Measurements from ENCODE around the gene COL6A3.

COL6A3 gene

DNA sequence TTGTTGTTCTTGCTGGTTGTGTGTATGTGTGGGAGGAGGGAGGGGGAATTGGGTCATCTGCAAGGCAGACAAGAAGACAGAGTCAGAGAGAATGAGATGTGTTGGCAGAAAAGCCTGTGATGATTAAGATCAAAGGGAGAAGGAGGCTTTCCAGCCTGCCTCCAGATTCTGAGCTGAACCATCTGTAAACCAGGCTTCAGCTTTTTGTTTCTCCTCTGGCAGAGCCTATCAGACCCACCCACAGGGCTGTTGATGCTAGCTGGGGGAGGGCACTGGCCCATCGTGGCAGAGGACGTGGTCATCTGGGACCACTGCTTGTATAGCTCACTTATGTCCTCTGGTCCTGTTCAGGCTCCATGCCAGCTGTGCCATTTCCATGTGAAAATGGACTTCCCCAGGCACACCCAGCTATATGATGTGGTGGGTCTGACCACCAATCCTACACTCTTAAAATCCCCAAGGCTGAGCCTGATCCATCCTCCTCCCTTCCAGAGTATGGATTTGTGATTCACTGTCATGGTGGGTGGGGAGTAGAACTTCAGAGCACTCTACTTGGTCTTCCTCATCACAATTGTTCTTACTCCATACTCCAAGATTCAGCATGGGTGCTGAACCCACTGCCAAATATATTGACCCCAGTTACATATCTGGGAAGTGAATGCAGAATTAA, 27.8 kb upstream of the COL6A3 start:
- peak; percentile 82 for DNase-seq

DNA sequence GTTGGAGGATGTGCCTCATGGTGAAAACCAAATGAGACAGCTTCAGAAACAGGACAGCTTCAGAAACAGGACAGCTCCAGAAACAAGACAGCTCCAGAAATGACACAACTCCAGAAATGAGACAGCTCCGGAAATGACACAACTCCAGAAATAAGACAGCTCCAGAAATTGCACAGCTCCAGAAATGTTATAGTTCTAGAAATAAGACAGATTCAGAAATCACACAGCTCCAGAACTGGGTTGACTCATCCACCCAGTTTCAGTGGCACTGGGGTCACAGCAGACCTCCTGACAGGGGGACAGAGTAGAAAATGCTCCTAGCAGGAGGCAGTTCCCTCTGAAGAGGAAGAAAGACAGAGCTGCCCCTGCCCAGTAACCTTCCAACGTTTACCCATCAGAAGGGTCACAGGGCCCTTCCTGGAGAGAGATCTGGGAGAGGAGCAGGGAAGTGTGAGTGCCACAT, 26.9 kb upstream of the COL6A3 start:
- DNase-seq: peak; percentile 49

DNA sequence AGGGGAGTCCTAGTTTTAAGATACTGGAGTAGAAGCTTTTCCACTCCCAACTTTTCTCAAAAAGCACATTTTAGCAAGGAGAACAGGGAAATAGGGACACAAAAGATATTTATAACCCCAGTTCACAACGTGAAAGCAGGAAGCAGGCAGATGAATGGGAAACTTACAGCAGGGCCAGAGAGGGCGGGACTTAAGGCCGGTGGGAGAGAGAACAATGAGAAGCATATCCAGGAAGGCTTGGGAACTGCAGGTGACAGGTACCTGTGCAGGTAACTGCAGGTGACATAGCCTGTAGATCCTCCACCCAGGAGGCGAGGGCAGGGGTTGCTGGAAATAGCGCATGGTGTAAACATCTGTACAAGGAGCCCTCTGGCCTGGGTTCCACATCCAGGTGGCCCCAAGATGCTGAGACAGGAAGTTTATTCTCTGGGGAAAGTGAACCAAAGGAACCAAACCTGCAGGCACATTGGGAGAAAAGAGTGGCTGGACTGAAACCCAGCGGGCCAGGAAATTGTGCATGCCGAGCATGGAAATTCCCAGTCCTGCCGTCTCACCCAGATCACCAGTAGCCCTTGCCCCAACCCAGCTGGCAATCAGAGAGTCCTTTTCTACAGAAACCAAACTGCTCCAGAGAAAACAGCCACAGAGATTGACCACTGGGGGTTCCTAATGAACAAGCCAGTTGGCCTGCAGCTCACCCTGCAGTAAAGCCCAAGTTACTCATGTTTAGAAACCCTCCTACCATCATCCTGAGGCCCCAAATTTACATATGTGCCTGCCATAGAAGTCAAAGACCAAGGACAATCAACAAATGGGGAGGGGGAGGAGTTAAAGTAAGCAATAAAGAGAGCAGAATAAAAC, 24.3 kb upstream of the COL6A3 start:
- no peak for DNase-seq

DNA sequence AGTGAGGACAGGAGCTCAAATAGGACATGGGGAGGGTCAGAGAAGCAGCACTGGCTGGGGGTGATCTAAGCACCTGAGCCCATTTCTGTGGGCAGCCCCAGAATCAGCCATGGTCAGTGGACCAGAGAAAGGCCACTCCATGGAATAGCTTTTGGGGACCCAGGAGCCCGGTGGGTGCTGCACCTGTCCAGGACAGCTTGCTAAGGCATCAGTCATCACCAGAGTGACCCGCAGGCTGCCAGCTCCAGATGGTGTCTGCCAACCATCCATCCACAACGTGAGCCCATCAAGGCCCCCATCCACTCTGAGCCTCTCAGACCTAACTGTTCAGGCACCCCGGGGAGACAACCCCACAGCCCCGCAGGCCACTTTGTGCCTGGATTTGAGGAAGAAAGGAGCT, 23.6 kb upstream of the COL6A3 start:
- DNase-seq: no peak

DNA sequence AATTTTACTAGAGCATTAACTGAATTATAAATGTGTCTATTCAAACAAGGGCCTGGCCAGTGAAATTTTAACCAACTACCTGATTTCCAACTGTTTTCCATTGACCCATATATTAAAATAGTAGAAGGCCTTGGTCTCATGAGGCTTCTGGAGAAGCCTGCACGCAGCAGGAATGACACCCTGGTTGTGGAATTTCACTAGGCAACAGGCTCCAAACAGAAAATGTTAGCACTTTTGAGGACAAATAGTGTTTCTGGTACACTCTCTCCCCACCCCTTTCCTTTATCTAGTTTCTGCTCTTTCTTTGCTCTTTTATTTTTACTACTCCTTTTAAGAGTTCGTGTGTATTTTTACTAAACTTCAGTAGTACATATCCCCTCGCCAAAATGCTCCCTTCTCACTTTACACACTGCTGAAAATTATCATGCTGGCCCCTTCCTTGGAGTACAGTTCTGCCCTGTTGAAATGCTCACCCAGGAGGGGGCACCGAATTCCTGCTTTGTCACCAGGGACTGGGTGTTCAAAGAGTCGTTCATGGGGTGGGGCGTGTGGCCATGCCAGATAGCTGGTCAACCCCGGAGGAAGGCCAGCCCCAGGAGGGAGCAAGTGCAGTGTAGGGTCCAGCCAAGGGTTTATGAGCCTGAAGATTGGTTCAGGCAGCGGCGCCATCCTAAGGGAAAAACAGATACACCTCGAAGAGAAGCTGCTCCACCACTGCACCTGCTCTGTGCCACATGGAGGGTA, 22.1 kb upstream of the COL6A3 start:
- peak; percentile 64 for DNase-seq

DNA sequence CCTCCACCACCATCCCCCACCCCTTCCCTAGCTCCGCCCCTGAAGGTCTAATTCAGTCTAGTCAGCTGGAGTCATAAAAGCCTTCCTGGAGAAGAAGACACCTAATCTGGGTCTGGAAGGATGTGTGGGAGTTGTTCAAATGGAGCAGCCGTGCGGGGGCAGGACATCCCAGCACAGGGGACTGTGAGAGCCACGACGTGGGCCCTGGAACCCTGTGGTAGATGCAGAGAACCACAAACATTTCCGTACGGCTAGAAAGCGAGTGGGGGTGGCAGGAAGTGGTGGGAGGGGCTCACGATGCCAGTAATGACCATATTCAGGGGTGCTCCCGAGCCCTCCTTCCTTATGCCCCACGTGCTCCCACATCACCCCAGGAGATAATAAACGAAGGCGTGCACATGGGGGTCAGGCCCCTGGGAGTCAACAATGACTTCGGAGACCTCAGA, 20.9 kb upstream of the COL6A3 start:
- peak; percentile 75 for DNase-seq

DNA sequence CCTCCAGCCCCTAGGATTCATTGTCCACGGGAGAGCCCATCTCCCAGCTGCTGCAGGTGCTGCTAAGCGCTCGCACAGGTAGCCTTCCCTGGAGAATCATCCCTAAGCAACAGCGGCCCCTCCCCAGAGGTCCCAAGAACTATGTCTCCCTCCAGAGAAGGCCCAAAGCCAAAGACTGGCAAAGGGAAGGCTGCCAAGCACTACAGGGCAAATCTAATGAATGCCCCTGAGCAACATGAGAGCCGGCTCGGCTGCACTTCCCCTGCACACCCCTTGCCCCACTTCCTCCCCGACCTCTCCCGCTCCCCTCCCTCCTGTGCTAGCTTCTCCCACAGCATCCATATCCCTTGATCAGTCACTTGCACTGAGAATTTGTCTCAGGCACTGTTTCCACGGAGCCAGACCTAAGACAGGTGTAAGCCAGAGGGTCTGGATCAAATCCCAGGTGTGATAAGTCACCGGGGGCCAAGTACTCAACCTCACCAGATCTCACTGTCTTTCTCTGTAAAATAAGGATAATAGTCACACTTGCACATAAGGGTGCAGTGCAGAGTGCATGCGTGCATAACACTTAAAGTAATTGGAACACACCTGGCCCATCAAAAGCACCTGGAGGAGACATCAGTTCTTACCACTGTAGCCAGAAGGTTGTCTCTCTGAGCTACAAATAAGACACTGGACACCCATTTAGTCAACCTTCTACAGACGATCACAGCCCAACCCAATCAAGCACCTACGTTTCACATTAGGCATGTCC, 20.1 kb upstream of the COL6A3 start:
- DNase-seq: no peak

DNA sequence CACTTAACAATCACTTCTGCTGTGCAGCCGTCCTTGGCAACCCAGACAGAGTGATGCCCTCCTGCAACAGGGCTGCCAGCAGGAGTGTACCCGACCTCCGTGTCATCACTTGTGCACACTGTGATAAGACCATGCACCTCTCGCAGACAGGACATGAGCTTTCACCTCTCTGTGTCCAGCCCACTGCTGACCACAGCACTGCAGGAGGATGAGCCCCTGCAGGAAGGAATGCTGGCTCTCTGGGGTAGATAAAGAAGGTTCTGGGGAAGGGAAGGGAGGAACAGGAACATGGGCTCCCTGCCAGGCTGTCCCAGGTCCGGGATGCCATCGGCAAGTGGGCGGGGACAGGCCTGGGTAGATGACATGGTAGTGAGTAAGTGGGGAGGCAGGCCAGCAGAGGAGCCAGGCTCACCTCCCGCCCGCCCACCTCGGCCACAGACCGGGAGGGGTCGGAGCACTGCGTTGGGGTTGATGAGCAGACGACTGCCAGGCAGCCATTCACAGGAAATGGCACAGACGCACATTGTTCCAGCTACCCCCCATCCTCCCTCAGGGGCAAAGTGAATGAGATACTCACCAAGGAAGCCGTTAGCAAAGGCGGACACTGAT, 18.6 kb upstream of the COL6A3 start:
- DNase-seq: peak; percentile 89

DNA sequence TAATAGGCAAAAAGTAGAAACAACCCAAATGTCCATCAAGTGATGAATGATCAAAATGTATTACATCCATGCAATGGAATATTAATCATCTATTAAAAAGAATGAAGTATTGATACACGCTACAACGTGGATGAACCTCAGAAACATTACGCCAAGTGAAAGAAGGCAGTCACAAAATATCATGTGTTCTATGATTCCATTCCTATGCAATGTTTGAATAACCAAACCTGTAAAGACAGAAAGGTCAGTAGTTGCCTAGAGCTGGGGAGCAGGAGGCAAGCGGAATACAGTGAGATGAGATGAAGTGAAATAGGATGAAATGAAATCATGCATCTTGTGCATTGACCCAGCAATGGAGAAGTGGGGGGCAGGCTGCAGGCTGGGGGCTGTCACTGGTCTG, 17.9 kb upstream of the COL6A3 start:
- peak; percentile 34 for DNase-seq

DNA sequence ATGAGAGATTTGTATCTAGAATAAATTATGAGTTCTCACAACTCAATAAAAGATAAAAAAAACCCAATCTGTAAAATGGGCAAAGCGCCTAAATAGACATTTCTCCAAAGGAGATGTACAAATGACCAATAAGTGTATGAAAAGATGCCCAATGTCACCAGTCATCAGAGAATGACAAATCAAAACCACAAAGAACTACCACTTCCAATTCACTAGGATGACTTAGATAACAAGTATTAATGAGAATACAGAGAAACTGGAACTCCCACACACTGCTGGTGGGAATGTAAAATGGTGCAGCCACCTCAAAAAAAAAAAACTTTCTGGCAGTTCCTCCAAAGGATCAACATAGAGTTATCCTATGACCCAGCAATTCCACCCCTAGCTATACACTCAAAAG, 17.4 kb upstream of the COL6A3 start:
- DNase-seq: peak; percentile 91

DNA sequence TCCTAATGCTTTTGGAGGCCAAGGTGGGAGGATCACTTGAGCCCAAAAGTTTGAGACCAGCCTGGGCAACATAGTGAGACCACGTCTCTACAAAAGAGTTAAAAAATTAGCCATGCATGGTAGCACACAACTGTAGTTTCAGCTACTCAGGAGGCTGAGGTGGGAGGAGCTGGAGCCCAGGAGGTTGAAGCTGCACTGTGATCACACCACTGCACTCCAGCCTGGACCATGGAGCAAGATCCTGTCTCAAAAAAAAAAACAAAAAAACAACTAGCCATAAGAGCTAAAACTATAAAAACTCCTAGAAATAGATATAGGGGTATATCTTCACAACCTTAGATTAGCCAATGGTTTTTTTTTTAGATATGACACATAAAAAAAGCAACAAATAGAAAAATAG, 16.9 kb upstream of the COL6A3 start:
- DNase-seq: no peak

DNA sequence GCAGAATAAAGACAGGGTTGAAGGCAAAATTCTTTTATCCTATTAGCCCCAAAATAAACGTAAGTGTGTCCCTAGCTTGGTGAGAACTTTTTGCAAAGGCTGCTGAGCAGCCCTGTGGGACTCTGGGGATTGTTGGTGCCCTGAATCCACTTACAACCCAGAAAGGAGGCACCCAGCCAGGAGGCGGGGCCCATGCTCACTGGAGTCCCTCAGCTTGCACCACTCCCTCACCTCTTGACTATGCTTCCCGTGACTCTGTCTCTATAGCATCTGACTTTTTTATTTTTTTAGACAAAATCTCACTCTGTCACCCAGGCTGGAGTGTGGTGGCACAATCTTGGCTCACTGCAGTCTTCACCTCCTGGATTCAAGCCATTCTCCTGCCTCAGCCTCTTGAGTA, 15.8 kb upstream of the COL6A3 start:
- DNase-seq: no peak

DNA sequence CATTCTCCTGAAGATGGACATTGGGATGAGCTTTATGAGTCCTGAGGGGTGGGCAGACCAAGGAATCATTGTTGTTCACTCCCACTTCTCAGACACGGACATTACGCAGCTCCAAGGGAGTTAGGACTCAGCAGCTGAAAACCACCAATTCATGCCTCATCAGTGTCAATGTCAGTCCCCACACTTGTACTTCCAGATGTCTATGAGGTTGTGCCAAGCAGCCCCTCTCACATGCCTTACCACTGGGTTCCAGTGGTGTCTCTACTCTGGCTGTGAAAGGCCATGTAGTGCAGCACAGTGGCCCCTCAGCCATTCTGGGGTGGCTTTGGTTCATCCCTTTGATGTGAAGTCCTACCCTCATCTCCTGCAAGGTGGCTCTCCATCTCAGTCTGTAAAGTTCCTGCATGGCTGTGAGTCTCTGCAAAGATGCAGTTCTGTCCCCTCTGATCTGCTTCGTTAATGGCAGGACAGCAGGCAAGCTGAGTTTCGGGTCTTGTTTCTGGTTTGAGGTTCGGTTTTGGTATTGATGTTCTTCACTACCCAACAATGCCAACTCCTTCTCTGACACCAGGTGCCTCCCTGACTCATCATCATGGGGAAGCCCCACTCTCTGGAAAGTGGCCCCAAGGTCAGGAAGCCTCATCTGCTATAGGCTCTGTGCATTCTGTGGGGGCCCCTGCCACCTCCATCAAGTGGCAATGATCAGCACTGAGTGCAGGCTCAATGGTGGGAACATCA, 14.0 kb upstream of the COL6A3 start:
- no peak for DNase-seq

DNA sequence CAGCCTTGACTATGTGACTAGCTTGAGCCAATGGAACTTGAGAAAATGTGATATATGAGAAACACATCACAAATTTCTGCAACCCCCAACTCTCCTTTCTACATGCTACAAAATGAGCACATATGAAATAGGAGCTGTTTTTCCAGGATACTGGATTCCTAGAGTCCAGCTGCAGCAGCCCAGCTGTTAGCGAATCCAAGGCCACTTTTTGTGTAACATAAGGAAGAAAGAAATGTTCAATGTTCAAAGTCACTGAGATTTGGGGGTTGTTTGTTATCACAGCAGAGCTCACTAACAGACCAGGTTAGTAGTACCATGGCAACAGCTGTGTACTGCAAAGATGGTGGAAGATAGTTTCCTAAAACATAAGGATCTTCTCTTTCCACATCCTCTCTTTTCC, 12.6 kb upstream of the COL6A3 start:
- DNase-seq: no peak

DNA sequence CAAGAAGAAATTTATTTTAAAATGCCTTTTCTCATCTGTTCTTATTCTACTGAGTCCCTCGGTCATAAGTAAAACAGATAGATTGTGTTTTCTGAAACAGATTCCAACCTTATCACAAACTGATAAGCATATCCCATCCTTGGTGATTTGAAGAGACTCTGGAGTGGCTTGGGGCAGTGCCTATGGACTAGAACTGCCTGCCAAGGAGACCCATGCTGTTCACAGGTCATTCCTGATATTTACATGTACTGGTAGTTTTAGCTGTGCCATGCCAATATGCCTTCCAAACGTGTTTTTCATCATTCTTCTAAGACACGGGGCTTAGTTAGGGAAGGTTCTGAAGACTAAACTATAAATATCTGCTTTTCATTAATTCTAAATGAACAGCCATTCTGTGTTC, 11.4 kb upstream of the COL6A3 start:
- DNase-seq: no peak

DNA sequence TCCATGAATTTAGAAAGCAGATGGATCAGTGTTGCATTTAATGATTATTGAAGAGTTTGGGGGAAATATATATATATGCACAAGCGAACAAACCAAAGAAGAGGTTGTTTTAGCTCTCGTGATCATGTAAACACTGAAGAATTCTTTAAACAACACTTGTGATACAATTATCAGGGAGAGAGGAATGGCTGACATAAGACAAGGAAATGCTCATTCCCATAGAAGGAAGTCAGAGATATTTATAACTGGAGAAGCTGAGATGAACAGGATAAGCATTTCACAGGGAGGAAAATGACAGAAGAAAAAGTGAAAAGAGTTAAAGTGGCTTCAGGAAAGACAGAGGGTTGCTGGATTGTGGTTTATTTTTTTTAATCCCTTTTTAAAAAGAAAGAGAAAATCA, 10.6 kb upstream of the COL6A3 start:
- no peak for DNase-seq

DNA sequence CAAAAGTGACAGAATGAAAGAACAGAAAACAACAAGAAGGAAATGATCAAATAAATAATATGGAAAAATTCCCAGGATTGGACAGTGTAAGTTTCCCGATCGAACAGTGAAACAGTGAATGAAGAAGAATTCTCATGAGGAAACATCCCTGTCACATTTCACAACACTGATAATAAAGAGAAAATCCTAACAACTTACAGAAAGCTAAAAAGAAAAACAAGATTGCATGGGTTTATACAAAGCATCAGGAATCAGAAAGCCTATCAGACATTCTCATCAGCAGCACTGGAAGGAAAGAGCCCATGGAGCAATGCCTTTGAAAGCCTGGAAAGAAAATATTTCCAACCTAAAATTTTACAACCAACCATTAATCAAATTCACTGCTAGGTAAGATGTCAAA, 9.9 kb upstream of the COL6A3 start:
- DNase-seq: no peak

DNA sequence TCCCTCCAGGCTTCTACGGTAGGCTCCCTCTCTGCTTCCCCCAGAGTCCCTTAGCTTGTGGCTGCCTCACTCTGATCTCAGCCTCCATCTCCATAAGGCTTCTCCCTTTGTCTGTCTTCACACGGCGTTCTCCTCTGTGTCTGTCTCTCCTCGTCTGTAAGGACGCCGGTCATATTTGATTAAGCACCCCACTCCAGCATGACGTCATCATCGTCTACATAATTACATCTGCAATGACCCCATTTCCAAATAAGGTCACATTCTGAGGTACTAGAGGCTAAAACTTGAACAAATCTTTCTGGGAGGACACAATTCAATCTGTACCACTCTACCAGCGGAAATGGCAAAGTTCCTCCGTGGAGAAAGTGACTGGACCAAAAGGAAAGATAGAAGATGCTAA, 8.3 kb upstream of the COL6A3 start:
- DNase-seq: peak; percentile 28

DNA sequence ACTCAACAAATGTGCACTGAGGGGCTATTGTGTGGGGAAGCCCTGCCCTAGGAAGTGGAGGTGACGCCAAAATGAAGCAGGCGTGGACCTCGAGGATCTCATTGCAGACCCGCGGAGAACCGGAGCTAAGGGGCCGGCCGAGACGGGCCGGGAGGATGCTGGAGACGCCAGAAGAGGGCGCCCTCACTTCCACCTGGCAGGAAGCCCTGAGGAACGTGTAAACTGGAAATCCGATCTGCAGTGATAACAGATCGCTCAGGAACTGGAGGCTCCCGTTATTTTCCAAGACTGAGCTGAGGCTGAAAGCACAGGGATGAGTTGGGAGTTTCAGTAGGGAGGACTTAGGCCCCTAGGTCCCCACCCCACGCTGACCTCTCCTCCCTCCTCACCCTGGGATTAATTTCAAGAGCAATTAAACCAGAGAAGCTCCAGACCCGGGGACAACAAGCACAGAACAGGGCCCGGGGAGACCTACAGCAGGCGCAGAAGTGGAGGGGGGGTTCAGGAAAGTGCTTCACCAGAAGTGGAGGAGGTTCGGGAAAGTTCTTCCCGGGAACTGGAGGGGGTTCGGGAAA, 7.7 kb upstream of the COL6A3 start:
- peak; percentile 89 for DNase-seq

DNA sequence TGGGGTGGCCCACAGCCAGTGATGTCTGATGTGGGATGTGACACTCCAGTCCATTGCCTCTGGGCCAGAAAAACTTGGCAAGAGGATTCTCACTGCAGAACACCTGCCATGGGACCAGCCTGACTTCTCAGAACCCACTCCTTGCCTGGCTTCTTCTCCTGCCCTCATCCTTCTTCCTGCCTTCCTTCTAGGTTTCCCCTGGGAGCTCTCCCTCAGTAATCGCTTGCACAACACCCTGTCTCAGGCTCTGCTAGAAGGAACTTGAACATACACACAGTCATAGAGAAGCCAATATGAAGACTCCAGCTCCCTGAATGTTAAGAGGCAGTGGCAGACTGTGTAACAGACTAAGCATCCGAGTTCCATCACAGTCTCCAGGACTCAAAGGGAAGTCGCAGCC, 4.3 kb upstream of the COL6A3 start:
- no peak for DNase-seq
